ENCODE results near the gene DNPH1.

Gene DNPH1

DNA sequence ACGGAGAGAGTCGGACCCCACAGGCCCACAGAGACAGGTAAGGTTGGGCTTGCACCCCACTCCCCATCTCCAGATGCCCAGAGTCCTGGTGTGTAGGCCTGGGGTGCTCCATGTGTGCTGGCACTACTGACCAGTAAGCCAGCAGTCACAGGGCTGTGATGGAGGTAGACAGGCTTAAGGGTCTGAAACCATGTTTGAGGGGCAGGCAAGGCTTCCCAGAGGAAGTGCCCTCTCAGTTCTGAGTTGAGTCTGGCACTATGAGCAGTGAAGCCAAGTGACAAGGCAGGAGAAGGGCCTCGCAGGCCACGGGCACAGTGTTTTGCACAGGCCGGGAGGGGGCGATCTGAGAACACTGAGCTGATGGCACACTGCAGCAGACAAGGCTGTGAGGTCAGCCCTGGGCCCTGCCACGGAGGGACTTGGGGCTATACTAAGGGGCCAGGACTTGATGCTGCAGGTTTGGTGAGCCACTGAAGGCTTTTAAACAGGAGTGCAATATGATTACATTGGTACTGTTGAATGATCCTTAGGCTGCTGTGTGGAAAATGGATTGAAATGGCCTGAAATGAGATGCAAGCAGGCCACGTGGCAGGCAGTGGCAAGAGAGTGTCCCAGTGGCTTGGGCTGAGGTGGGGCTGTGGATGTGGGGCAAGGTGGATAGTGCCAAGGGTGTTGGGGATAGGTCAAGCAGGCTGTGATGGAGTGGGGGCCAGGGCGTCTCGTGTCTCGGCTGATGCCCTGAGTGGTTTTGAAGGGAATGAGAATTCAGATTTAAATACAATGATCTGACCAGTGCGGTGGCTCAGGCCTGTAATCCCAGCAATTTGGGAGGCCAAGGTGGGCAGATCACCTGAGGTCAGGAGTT, 34.3 kb upstream of the DNPH1 start:
- peak; percentile 83 to 84 for DNase-seq

- DNase-seq: no peak
Measured at GRCh38 chr6:43262780-43263313, 33.6 kb upstream of the DNPH1 start.

DNA sequence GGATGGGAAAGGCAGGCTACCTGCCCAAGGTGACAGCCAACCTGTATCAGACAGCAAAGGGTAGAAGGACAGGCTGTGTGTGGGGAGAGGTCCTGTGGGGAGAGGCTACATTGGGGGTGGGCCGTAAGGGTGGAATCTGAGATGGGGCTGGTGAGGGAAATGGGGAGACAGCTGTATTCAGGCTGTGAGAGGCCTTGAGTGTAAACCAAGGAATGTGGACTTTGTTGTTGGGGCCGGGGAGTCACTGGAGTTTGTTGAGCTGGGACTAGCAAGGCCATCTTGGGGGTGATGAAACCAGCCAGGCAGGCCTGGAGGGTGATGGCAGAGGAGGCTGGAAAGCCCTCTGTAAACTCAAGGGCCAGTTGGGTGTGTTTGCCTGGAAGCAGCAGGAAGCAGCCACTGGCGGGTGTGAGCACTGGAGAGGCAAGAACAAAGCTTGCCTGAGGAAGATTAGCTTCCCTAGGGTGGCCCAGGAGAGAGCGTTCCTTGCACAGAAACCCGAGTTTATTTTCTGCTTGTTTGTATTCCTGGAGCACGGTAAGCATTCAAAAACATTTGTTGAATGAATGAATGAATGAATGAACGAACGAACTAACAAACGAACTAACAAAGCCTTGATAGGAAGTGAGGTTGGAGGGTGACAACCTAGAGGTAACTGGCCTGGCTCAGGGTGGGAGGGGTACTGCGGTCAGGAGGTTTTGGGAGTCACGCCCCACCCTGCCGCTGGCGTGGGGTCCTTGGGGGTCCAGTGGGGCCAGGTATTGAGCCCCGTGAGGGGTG, 32.9 kb upstream of the DNPH1 start:
- DNase-seq: no peak

GRCh38 chr6:43261198-43261597, 31.9 kb upstream of the DNPH1 start:
- no peak for DNase-seq

DNA sequence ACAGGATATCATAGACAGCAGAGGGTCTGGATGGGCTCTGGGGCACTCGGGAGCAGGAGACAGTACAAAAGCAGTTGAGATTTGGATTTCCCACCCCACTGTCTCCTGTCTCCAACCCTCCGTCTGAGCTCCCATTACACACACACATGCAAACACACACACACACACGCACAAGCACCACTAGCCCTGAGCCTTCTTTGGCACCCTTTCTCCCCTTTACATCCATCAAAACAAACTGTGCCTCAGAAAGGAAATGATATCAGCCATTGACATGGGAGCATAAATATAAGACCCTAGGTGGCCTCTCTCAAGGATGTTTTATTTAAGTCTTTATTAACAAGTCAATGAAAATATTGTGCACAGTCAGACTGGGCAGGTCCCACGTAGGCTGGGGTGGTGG, 31.5 kb upstream of the DNPH1 start:
- no peak for DNase-seq

DNA sequence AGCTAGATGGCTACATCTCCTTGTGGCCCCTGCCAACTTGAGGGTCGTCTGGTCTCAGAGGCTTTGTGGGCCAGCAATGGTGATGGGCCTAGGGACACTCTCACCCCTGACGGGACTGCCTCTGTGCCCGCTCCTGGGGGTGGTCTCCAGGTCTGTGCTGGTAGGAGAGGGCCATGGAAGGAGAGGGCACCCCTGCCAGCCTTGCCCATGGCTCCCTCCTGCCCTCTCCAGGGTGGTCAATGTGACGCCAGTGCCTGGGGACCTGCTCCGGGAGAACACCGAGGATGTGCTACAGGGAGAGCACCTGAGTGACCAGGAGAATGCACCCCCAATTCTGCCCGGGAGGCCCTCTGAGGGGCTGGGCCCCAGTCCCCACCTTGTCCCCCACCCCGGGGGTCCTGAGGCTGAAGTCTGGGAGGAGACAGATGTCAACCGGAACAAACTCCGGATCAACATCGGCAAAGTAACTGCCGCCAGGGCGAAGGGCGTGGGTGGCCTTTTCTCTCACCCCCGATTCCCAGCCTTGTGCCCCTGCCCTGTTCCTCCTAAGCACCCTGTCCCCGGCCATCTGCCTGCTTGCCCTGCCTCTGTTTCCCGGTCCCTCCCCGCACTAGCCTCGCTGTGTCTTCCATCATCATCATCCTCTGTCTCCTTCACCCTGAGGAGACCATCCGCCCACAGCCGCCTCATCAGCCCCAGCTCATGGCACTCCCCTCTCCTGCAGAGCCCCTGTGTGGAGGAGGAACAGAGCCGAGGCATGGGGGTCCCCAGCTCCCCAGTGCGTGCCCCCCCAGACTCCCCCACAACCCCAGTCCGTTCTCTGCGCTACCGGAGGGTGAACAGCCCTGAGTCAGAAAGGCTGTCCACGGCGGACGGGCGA, 29.8 kb upstream of the DNPH1 start:
- no peak for DNase-seq

DNA sequence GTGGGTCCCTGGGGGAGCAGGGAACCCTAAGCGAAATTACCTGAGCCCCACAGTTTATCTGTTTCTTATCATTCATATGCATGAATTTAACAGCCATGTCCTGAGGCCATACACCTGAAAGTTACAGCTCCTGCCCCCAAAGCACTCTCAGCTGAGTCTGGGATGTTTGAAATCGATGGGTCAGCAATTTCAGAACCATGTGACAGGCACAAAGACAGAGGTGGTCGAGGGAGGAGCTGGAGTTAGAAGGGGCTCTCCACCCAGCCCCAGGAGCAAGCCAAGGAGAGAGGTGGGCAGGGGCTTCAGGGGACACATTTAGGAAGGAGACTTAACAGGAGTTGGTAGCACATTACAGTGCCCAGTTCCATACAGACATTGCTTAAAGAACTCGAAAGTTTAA, 28.9 kb upstream of the DNPH1 start:
- DNase-seq: no peak

- no peak for DNase-seq
Measured at GRCh38 chr6:43257367-43258145, 28.3 kb upstream of the DNPH1 start.

GRCh38 chr6:43256670-43257366, 27.5 kb upstream of the DNPH1 start:
- DNase-seq: no peak

DNA sequence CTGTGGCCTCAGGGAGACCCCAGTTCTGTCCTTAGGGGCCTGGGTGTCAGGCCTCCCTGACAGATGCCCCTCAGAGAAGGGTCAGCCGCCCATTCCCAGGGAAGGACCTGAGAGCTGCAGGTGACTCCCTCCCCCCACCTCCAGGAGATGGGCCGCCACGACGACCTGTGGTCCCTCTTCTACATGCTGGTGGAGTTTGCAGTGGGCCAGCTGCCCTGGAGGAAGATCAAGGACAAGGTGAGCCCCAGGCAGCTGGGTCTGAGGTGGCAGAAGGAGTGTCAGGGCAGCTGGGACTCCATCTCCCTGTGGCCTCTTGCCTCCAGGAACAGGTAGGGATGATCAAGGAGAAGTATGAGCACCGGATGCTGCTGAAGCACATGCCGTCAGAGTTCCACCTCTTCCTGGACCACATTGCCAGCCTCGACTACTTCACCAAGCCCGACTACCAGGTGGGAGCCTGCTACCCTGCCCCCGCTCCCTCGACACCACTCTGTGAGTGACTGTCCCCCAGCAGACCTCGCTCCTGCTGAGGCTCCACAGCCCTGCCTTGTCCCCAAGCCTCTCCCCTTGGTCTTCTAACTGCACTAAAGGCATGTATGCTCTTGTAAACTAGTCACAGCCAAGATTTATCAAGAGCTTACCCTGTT, 26.2 kb upstream of the DNPH1 start:
- no peak for DNase-seq

DNA sequence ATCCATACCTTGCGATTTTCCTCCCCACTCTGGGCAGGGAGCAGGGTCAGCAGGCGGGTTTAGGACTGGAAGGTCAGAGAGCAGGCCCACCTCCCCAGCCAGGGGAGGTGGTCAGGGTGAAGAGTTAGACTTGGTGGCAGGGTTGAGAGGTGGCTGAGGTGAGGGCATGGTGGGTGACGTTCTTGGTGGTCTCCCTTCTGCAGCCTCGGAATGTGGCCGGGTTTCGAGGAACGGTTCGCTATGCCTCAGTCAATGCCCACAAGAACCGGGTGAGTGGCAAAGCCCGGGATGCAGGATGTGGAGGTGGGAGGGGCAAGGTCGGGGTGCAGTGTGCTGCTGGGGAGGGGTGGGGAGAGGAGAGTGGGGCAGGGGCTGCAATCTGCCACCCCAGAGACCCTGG, 25.6 kb upstream of the DNPH1 start:
- no peak for DNase-seq

GRCh38 chr6:43254138-43254817, 25.0 kb upstream of the DNPH1 start:
- DNase-seq: peak in 1 of 2 experiments; percentile 37

GRCh38 chr6:43253401-43253800, 24.1 kb upstream of the DNPH1 start:
- no peak for DNase-seq

DNA sequence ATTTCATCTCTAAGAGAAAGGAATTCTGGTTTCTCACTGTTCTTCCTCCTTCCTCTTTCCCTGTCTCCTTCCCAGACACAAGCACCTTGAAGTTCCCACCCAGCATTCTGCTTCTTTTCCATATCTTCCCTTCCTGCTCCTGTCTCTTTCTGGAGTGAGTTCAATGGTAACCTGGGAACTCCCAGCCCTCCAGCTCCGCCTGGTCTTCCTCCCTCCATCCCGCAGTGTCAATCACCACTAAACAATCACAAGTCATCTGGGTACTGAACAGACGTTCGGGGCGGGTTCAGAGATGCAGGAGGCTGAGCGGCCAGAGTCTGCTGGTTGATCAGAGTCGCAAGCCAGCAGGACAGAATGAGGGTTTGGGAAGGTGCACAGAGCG, 21.7 kb upstream of the DNPH1 start:
- no peak for DNase-seq

DNA sequence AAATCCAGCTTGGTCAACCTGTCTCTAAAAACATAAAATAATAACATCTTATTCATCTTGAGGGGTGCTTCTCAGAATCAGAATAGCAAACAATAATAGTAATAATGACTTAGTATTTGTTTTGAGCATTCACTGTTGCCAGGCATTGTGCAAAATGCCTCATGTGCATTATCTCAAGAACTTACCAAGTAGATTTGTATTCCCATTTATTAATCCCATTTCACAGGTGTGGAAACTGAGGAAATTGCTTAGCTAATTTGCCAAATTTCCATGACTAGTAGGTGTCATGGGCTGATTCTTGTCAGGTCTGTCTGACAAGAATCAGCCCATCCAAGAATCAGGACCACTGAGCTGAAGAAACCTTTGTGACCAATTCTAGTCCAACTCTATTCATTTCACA, 19.5 kb upstream of the DNPH1 start:
- DNase-seq: no peak

DNA sequence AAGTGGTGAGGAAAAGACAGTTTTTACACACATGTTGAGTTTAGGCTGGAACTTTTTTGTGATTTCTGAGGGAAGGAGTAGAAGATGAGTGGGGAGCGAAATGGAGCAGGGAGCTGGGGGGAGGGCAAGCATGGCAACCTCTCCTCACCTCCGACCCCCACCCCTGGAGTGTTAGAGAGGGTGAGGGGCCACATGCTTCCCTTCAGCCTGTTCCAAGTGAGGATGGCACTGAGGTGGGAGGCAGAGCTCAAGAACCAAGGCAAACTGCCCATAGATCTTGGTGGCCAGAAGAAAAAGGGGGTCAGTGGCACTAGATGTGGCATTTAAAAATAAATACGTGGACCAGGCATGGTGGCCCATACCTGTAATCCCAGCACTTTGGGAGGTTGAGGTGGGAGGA, 18.8 kb upstream of the DNPH1 start:
- DNase-seq: no peak

GRCh38 chr6:43247114-43247999, 18.1 kb upstream of the DNPH1 start:
- DNase-seq: peak; percentile 87 to 89

GRCh38 chr6:43246301-43247113, 17.2 kb upstream of the DNPH1 start:
- DNase-seq: no peak
